Transverse colon (tissue), 4 donors: ENCODE measurements around the gene GRK4.

Source experiments
- CTCF ChIP-seq, 5 experiments: fragments of 200-600 bp in 3 of 5; fragments of 450-650 bp in 2 of 5; sonication (generic) in 3 of 5; IDR thresholded peaks; 1 replicate in 2 of 5; 2 replicates in 3 of 5; pipeline ENCODE4 v1.5.1; 2016 to 2017; ENCODE audit warnings: antibody characterized with exemption in 5 of 5, inconsistent platforms in 3 of 5, mild to moderate bottlenecking in 2 of 5, moderate library complexity in 1 of 5
- POLR2A ChIP-seq: fragments of 450-650 bp; IDR thresholded peaks from one replicate; pipeline ENCODE4 v1.6.1; 2016; ENCODE audit warnings: antibody characterized with exemption, mild to moderate bottlenecking, moderate library complexity
- POLR2AphosphoS5 ChIP-seq, 3 donors: sonication (generic); formaldehyde crosslinking; IDR thresholded peaks; one replicate each; pipeline ENCODE4 v1.6.1; 2016; ENCODE audit warnings: antibody characterized with exemption in 3 of 3

- no peak for TF ChIP-seq CTCF (IDR thresholded peaks at IDR 0.05)
- no peak for TF ChIP-seq POLR2A
- TF ChIP-seq POLR2AphosphoS5 (IDR thresholded peaks at IDR 0.05), result no peak
These were observed 53.6 kb downstream of the GRK4 start for GRCh38 chr4:3016961-3017360.
